SK-N-SH (cell line): ENCODE results near the gene CCDC74A. TPM values are rescaled to one million over a fixed set of nuclear protein-coding genes. Genes with fewer than 3 reads are reported as not detected.
"Not testable (repeated sequence)": the region's sequence is repeated elsewhere in the genome, so short reads cannot be mapped to it uniquely, and the experiment has no call there.

Experiments
- CTCF ChIA-PET: fragments of 300-600, 350-600 bp; formaldehyde crosslinking; extraction: SDS; loops from one replicate; lab custom pipeline; 2021; lab: Yijun Ruan, JAX
- POLR2A ChIA-PET: fragments of 350-600 bp; sonication (Branson Sonifier 250); formaldehyde crosslinking; extraction: SDS; loops from one replicate; lab custom pipeline; 2020; ENCODE audit warnings: antibody characterized with exemption, inconsistent platforms; lab: Yijun Ruan, JAX
- DNase-seq: peaks from one replicate; pipeline ENCODE4 v3.0.0; 2012
- H2AFZ ChIP-seq: fragments of 200-600 bp; sonication (generic); 2 replicates; pipeline ENCODE4 v1.8.1; 2016; ENCODE audit warnings: antibody characterized with exemption, mild to moderate bottlenecking, low read depth
- H3F3A ChIP-seq: fragments of 200-600 bp; sonication (generic); replicated peaks from 2 replicates; pipeline ENCODE3; 2016; ENCODE audit warnings: antibody characterized with exemption, mild to moderate bottlenecking; ENCODE audit not compliant: insufficient read depth
- H3K27ac ChIP-seq, 2 experiments: fragments of 200-500 bp in 1 of 2; fragments of 200-600 bp in 1 of 2; sonication (Bioruptor generic) in 1 of 2; sonication (generic), shearing (Covaris generic) in 1 of 2; 2 replicates each; pipeline versions ENCODE4 v1.5.1 to v1.6.1; 2014 to 2016; ENCODE audit warnings: low read depth in 2 of 2, inconsistent platforms in 1 of 2, low read length in 1 of 2, mild to moderate bottlenecking in 1 of 2, mixed read lengths in 1 of 2
- H3K27me3 ChIP-seq: fragments of 200-600 bp; sonication (generic), shearing (Covaris generic); 2 replicates; pipeline ENCODE4 v1.6.1; 2016; ENCODE audit warnings: mixed run types; ENCODE audit not compliant: insufficient read depth
- H3K36me3 ChIP-seq, 2 experiments: fragments of 200-500 bp in 1 of 2; fragments of 200-600 bp in 1 of 2; sonication (Bioruptor generic) in 1 of 2; sonication (generic) in 1 of 2; replicated peaks in 1 of 2; 2 replicates each; pipeline versions ENCODE3 to v1.5.1; 2014 to 2016; ENCODE audit warnings: low read length in 1 of 2, mild to moderate bottlenecking in 1 of 2; ENCODE audit not compliant: insufficient read depth in 2 of 2, control insufficient read depth in 1 of 2
- H3K4me1 ChIP-seq, 2 experiments: fragments of 200-500 bp in 1 of 2; fragments of 200-600 bp in 1 of 2; sonication (Bioruptor generic) in 1 of 2; sonication (generic), shearing (Covaris generic) in 1 of 2; 2 replicates each; pipeline versions ENCODE4 v1.5.1 to v1.6.1; 2014 to 2016; ENCODE audit warnings: low read depth in 1 of 2, low read length in 1 of 2, mixed run types in 1 of 2; ENCODE audit not compliant: insufficient read depth in 2 of 2, control insufficient read depth in 1 of 2
- H3K4me2 ChIP-seq: fragments of 200-600 bp; sonication (generic), shearing (Covaris generic); 2 replicates; pipeline ENCODE4 v1.6.1; 2017; ENCODE audit warnings: mixed run types
- H3K4me3 ChIP-seq, 2 experiments: fragments of 200-500 bp in 1 of 2; fragments of 200-600 bp in 1 of 2; sonication (Bioruptor generic) in 1 of 2; sonication (generic), shearing (Covaris generic) in 1 of 2; 2 replicates each; pipeline versions ENCODE4 v1.5.1 to v1.8.1; 2014 to 2016; ENCODE audit warnings: low read depth in 2 of 2, inconsistent platforms in 1 of 2, low read length in 1 of 2, mild to moderate bottlenecking in 1 of 2, mixed read lengths in 1 of 2, moderate library complexity in 1 of 2
- H3K79me2 ChIP-seq: fragments of 200-600 bp; sonication (generic); 2 replicates; pipeline ENCODE4 v1.8.1; 2017; ENCODE audit warnings: mild to moderate bottlenecking; ENCODE audit not compliant: insufficient read depth
- H3K9ac ChIP-seq: fragments of 200-600 bp; sonication (generic); 2 replicates; pipeline ENCODE4 v1.6.1; 2017; ENCODE audit warnings: mixed run types
- H3K9me2 ChIP-seq: fragments of 200-600 bp; sonication (generic); 2 replicates; pipeline ENCODE4 v1.6.1; 2017; ENCODE audit warnings: mixed run types
- H3K9me3 ChIP-seq: fragments of 200-600 bp; sonication (generic); 2 replicates; pipeline ENCODE4 v1.6.1; 2017; ENCODE audit warnings: mixed run types, mild to moderate bottlenecking, moderate library complexity
- H4K20me1 ChIP-seq: fragments of 200-600 bp; sonication (generic); 2 replicates; pipeline ENCODE4 v1.6.1; 2017; ENCODE audit warnings: mild to moderate bottlenecking, mixed run types; ENCODE audit not compliant: insufficient read depth
- ELF1 ChIP-seq: IDR thresholded peaks from 2 replicates; pipeline ENCODE4 v1.4.0; 2012
- FOSL2 ChIP-seq: IDR thresholded peaks from 2 replicates; pipeline ENCODE4 v1.4.0; 2012; ENCODE audit warnings: low read depth, mild to moderate bottlenecking, moderate library complexity, borderline replicate concordance
- FOXM1 ChIP-seq: IDR thresholded peaks from 2 replicates; pipeline ENCODE4 v1.4.0; 2012; ENCODE audit warnings: low read depth, mild to moderate bottlenecking
- MEF2A ChIP-seq: IDR thresholded peaks from 2 replicates; pipeline ENCODE4 v1.4.0; 2012; ENCODE audit warnings: low read depth, borderline replicate concordance
- RXRA ChIP-seq: IDR thresholded peaks from 2 replicates; pipeline ENCODE4 v1.4.0; 2012; ENCODE audit warnings: low read depth, mild to moderate bottlenecking, borderline replicate concordance
- SMC3 ChIP-seq: IDR thresholded peaks from 2 replicates; pipeline ENCODE4 v1.6.1; 2012; ENCODE audit warnings: low read depth, low read length, improper control_type of control experiment
- WGBS: methylation state at CpG from one replicate; pipeline ENCODE4 v1.1.6; 2017; ENCODE audit warnings: low lambda C conversion rate; 5-methylcytosine and 5-hydroxymethylcytosine counted together
- polyA plus RNA-seq, 3 experiments: library from polyadenylated mRNA; depleted of rRNA; stranded (reverse); fragments of >200 nt; gene quantifications; 2 replicates each; pipeline ENCODE4 v1.2.3, GENCODE V29; 2012
- TF ChIP-seq, protein P1 (sequence below): IDR thresholded peaks from 2 replicates; pipeline ENCODE4 v1.6.1; 2012; ENCODE audit warnings: mild to moderate bottlenecking, low read depth, low read length, moderate library complexity
- TF ChIP-seq, protein P2 (sequence below): IDR thresholded peaks from 2 replicates; pipeline ENCODE4 v1.4.0; 2012; ENCODE audit warnings: low read depth, borderline replicate concordance

Gene CCDC74A
- polyA plus RNA-seq, 1 of the 3 experiments (the other 2 are of a cell fraction): 21.3 TPM

DNA sequence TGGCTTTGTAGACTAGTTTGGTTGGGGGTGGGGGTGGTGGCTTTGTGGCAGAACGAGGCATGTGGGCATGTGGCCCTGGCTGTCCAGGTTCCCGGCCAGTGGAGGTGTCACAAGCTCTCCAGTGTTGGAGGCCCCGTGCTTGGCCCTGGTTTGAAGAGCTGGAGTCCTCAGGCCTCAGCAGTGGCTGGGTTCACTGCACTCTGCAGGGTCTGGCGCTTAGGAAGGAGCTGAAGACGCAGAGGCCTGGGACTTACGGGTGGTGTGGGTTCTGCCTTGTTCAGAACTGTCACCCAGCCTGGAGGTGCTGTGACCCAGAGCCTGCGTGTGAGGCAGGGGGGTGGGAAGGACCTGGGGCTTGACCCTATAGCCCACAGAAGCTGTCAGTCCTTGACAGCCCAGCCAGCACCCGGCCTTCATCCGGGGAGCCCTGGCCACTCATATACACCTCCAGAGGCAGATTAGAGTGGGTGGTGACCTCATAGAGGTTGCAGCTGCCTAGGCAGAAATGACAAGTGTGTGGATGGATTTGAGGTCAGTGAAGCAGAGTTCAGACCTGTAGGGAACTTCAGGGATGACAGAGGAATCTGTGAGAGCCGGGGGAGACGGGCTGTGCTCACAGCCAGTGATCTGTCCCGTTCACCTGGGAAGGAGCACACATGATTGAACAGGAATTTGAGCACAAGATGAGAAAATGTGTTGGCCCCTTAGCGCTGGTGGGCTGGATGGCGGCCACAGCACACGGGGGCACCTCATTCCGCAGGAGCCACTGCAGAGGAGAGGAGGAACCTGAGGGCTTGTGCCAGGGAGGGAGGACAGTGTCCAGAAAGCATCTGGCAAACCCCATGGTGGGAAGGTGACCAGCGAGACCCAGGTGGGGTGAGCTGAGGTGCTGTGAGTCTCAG is 15.5 kb upstream of the CCDC74A start:
- H3K9me3 ChIP-seq, H3K27me3 ChIP-seq, H3K27ac ChIP-seq, H3K79me2 ChIP-seq, H3F3A ChIP-seq, H4K20me1 ChIP-seq, H2AFZ ChIP-seq, H3K4me3 ChIP-seq, POLR2A ChIA-PET, DNase-seq, H3K9me2 ChIP-seq, H3K9ac ChIP-seq, H3K4me1 ChIP-seq, H3K4me2 ChIP-seq: not testable (repeated sequence)
- 93% methylated on average over 10 of the region's 17 CpGs for WGBS
- CTCF ChIA-PET: interaction anchor here (1.5 kb wide), 1 partner anchor 19 kb away, joined by 4 read pairs; no protein-coding TSS in a partner anchor
- H3K36me3 ChIP-seq: peaks cover 9 to 11% of the 10 kb centered on the region in 2 experiments

DNA sequence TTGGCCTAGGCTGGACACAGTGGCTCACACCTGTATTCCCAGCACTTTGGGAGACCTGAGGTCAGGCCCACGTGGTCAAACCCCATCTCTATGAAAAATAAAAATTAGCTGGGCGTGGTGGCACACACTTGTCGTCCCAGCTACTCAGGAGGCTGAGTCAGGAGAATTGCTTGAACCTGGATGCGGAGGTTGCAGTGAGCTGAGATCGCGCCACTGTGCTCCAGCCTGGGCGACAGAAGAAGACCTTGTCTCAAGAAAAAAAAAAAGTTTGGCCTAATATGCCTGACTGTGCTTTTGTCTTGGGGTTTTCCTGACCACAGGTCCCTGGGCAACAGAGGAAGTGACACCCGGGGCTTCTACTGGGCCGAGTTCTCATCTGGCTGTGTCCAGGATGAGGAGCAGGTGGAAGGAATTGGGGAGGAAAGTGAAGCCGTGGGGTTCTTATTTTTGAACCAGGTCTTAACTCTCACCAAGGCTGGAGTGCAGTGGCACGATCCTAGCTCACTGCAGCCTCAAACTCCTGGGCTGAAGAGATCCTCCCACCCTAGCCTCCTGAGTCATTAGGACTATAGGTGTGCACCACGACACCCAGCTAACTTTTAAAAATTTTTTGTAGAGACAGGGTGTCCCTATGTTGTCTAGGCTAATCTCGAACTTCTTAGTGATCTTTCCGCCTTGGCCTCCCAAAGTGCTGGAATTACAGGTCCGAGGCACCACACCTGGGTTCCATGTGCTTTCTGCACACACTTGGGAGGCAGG is 13.1 kb upstream of the CCDC74A start:
- H3K36me3 ChIP-seq, H2AFZ ChIP-seq, POLR2A ChIA-PET, H3K27me3 ChIP-seq, H3K9me3 ChIP-seq, H3K79me2 ChIP-seq, H3K27ac ChIP-seq, H3K9me2 ChIP-seq, H3F3A ChIP-seq, H3K9ac ChIP-seq, DNase-seq, CTCF ChIA-PET, H3K4me3 ChIP-seq, H3K4me1 ChIP-seq, H4K20me1 ChIP-seq, H3K4me2 ChIP-seq: not testable (repeated sequence)
- 89% methylated on average over 13 of the region's 15 CpGs for WGBS

DNA sequence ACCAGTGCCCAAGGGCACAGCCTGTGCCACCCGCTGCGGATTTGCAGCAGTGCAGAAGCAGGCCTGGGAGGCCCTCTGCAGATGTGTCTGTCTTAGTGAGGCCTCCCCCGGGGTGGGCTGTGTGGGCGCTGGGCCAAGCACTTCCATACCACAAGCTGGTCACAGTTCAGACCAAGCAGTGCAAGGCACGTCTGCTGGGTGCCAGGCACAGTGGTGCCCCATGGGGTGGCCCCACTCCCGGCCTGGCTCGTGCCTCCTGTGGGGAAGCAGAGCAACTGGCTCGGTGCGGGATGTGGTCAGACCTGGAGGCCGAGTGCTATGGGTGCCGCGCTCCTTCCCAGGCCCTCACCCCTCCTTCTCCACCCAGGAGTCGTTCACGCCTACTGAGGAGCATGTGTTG is 12.5 kb upstream of the CCDC74A start:
- H3K79me2 ChIP-seq: not testable (repeated sequence)
- WGBS: no CpG with 5 or more reads among the region's 14 CpGs

DNA sequence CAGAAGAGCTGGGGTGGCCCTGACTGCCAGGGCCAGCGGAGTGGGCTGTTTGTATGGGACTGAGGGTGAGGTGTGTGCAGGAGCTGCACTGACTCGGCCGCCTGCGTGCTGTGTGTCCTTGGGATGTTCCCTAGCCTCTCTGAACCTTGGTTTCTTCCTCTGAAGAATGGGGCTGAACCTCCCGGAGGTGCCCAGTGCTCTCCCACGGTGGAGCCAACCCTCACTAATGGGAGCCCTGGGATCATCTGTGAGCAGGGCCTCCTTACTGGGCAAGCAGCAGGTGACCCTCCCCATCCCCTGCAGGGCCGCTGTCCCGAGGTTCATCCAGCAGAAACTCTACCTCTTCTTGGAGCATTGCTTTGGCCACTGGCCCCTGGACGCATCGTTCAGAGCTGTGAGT is 11.7 kb upstream of the CCDC74A start:
- Histone ChIP-seq H3K79me2 (no peaks in the 10 kb centered on the region), H4K20me1 (no peaks in the 10 kb centered on the region), H3F3A (no peaks in the 10 kb centered on the region), H3K9me2 (no peaks in the 10 kb centered on the region), H3K9ac (no peak overlapping the region), H3K9me3 (no peaks in the 10 kb centered on the region), H3K4me3 (no peak overlapping the region), H3K4me2 (no peak overlapping the region), H3K27me3 (no peaks in the 10 kb centered on the region), H3K27ac (no peak overlapping the region), H3K4me1 (no peaks in the 10 kb centered on the region), H2AFZ (no peak overlapping the region), H3K36me3 (peaks cover 0 to 5% of the 10 kb centered on the region in 2 experiments)
- DNase-seq: no peak
- ChIA-PET POLR2A (no interaction called here), CTCF (no interaction called here)
- WGBS: 90% methylated on average over 4 of the region's 10 CpGs
- TF ChIP-seq, protein P1, sequence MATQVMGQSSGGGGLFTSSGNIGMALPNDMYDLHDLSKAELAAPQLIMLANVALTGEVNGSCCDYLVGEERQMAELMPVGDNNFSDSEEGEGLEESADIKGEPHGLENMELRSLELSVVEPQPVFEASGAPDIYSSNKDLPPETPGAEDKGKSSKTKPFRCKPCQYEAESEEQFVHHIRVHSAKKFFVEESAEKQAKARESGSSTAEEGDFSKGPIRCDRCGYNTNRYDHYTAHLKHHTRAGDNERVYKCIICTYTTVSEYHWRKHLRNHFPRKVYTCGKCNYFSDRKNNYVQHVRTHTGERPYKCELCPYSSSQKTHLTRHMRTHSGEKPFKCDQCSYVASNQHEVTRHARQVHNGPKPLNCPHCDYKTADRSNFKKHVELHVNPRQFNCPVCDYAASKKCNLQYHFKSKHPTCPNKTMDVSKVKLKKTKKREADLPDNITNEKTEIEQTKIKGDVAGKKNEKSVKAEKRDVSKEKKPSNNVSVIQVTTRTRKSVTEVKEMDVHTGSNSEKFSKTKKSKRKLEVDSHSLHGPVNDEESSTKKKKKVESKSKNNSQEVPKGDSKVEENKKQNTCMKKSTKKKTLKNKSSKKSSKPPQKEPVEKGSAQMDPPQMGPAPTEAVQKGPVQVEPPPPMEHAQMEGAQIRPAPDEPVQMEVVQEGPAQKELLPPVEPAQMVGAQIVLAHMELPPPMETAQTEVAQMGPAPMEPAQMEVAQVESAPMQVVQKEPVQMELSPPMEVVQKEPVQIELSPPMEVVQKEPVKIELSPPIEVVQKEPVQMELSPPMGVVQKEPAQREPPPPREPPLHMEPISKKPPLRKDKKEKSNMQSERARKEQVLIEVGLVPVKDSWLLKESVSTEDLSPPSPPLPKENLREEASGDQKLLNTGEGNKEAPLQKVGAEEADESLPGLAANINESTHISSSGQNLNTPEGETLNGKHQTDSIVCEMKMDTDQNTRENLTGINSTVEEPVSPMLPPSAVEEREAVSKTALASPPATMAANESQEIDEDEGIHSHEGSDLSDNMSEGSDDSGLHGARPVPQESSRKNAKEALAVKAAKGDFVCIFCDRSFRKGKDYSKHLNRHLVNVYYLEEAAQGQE: no peak
- TF ChIP-seq, protein P2, sequence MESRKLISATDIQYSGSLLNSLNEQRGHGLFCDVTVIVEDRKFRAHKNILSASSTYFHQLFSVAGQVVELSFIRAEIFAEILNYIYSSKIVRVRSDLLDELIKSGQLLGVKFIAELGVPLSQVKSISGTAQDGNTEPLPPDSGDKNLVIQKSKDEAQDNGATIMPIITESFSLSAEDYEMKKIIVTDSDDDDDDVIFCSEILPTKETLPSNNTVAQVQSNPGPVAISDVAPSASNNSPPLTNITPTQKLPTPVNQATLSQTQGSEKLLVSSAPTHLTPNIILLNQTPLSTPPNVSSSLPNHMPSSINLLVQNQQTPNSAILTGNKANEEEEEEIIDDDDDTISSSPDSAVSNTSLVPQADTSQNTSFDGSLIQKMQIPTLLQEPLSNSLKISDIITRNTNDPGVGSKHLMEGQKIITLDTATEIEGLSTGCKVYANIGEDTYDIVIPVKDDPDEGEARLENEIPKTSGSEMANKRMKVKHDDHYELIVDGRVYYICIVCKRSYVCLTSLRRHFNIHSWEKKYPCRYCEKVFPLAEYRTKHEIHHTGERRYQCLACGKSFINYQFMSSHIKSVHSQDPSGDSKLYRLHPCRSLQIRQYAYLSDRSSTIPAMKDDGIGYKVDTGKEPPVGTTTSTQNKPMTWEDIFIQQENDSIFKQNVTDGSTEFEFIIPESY: no peak
- TF ChIP-seq RXRA (no peak), SMC3 (no peak), ELF1 (no peak), FOXM1 (no peak), FOSL2 (no peak), MEF2A (no peak)

More for the DNA sequence above, 12.5 kb upstream of the CCDC74A start:
- H4K20me1 ChIP-seq, POLR2A ChIA-PET, H3K4me3 ChIP-seq, H3K9me2 ChIP-seq, H3K27me3 ChIP-seq, DNase-seq, H3K36me3 ChIP-seq, H3K9ac ChIP-seq, H3K4me2 ChIP-seq, H3K27ac ChIP-seq, H2AFZ ChIP-seq, H3K4me1 ChIP-seq, H3F3A ChIP-seq, H3K9me3 ChIP-seq, CTCF ChIA-PET: not testable (repeated sequence)
